ENCODE measurements around the gene RPUSD1. TPM values are rescaled to one million over a fixed set of nuclear protein-coding genes. Genes with fewer than 3 reads are reported as not detected.

RPUSD1 gene
- polyA plus RNA-seq, 1 of the 3 experiments (the other 2 are of a cell fraction) = 27.7 TPM

- no peak for TF ChIP-seq RFX5 (IDR thresholded peaks at IDR 0.05; ENCODE audit: low read length)
- no peak for TF ChIP-seq FOXJ3 (CRISPR knock-in tag; IDR thresholded peaks at IDR 0.05)
- no peak for TF ChIP-seq EZH2phosphoT487 (IDR thresholded peaks at IDR 0.05; ENCODE audit: borderline replicate concordance, low read depth)
- no peak for TF ChIP-seq RAD21 (IDR thresholded peaks at IDR 0.05; ENCODE audit: low read length)
- TF ChIP-seq CHD2 (IDR thresholded peaks at IDR 0.05; ENCODE audit: low read length, partially characterized antibody) = no peak
- no peak for TF ChIP-seq EP300 (IDR thresholded peaks at IDR 0.05; ENCODE audit: borderline replicate concordance in 1 of 2, low read depth in 1 of 2, low read length in 1 of 2)
- TF ChIP-seq TAF1 (IDR thresholded peaks at IDR 0.05; ENCODE audit: borderline replicate concordance, low read depth, low read length) = no peak
- TF ChIP-seq RCOR1 (IDR thresholded peaks at IDR 0.05; ENCODE audit: low read length) = no peak
- Histone ChIP-seq H3K27me3 (ENCODE audit: insufficient read depth) (peaks cover 42% of the 10 kb centered on the region), H3K9me2 (no peaks in the 10 kb centered on the region), H3K79me2 (ENCODE audit: insufficient read depth) (no peaks in the 10 kb centered on the region), H3K4me2 (no peak overlapping the region), H3K4me1 (ENCODE audit: control insufficient read depth in 1 of 2, insufficient read depth in 2 of 2, low read depth in 1 of 2, low read length in 1 of 2) (no peaks in the 10 kb centered on the region), H2AFZ (ENCODE audit: low read depth) (no peak overlapping the region), H3K9ac (no peak overlapping the region), H3K36me3 (replicated peaks in 1 of 2; ENCODE audit: control insufficient read depth in 1 of 2, insufficient read depth in 2 of 2, low read length in 1 of 2) (no peaks in the 10 kb centered on the region), H3K9me3 (peaks cover 6% of the 10 kb centered on the region; the same call in 1 of the 2 replicates), H3K4me3 (ENCODE audit: low read depth in 2 of 2, low read length in 1 of 2) (no peak overlapping the region), H3F3A (replicated peaks; ENCODE audit: insufficient read depth) (no peaks in the 10 kb centered on the region), H3K27ac (ENCODE audit: low read depth in 2 of 2, low read length in 1 of 2) (no peak overlapping the region), H4K20me1 (ENCODE audit: insufficient read depth) (no peaks in the 10 kb centered on the region)
- ChIA-PET POLR2A (no interaction called here), CTCF (interaction anchor here (1.5 kb wide), 1 partner anchor 220 kb away, joined by 5 read pairs; no protein-coding TSS in a partner anchor)
- no peak for DNase-seq
- WGBS (ENCODE audit: low lambda C conversion rate) = 15% methylated on average over 3 of the region's 10 CpGs
Observed at GRCh38 chr16:835373-835772, 47.2 kb upstream of the RPUSD1 start.

- peaks cover 6% of the 10 kb centered on the region; the same call in 1 of the 2 replicates for H3K9me3 ChIP-seq
- no peak overlapping the region for H3K4me3 ChIP-seq (ENCODE audit: low read depth in 2 of 2, low read length in 1 of 2)
- TF ChIP-seq FOXJ3 (CRISPR knock-in tag; IDR thresholded peaks at IDR 0.05) = no peak
- TF ChIP-seq SMC3 (IDR thresholded peaks at IDR 0.05; ENCODE audit: low read depth, low read length) = no peak
- no peak for TF ChIP-seq MEF2A (IDR thresholded peaks at IDR 0.05; ENCODE audit: borderline replicate concordance, low read depth)
- no peak for TF ChIP-seq POLR2AphosphoS5 (IDR thresholded peaks at IDR 0.05; ENCODE audit: low read depth, low read length)
- no peak for TF ChIP-seq EZH2phosphoT487 (IDR thresholded peaks at IDR 0.05; ENCODE audit: borderline replicate concordance, low read depth)
- no peak for TF ChIP-seq REST (IDR thresholded peaks at IDR 0.05; ENCODE audit: low read depth, low read length)
- WGBS (ENCODE audit: low lambda C conversion rate) = 12% methylated on average over 5 of the region's 14 CpGs
- H2AFZ ChIP-seq (ENCODE audit: low read depth) = no peak overlapping the region
- ChIA-PET CTCF (no interaction called here), POLR2A (no interaction called here)
- DNase-seq = no peak
- H3K36me3 ChIP-seq (replicated peaks in 1 of 2; ENCODE audit: control insufficient read depth in 1 of 2, insufficient read depth in 2 of 2, low read length in 1 of 2) = no peaks in the 10 kb centered on the region
- H3K9me2 ChIP-seq = no peaks in the 10 kb centered on the region
- no peak overlapping the region for H3K4me2 ChIP-seq
- H4K20me1 ChIP-seq (ENCODE audit: insufficient read depth) = no peaks in the 10 kb centered on the region
- H3F3A ChIP-seq (replicated peaks; ENCODE audit: insufficient read depth) = no peaks in the 10 kb centered on the region
- H3K27me3 ChIP-seq (ENCODE audit: insufficient read depth) = peaks cover 30% of the 10 kb centered on the region
- no peak overlapping the region for H3K9ac ChIP-seq
- no peaks in the 10 kb centered on the region for H3K79me2 ChIP-seq (ENCODE audit: insufficient read depth)
- no peaks in the 10 kb centered on the region for H3K4me1 ChIP-seq (ENCODE audit: control insufficient read depth in 1 of 2, insufficient read depth in 2 of 2, low read depth in 1 of 2, low read length in 1 of 2)
- no peak overlapping the region for H3K27ac ChIP-seq (ENCODE audit: low read depth in 2 of 2, low read length in 1 of 2)
Observed at GRCh38 chr16:833411-833810, 45.2 kb upstream of the RPUSD1 start.
